ENCODE results near the gene SURF6.
"Not testable (repeated sequence)": the region's sequence is repeated elsewhere in the genome, so short reads cannot be mapped to it uniquely, and the experiment has no call there.

SURF6 gene

DNA sequence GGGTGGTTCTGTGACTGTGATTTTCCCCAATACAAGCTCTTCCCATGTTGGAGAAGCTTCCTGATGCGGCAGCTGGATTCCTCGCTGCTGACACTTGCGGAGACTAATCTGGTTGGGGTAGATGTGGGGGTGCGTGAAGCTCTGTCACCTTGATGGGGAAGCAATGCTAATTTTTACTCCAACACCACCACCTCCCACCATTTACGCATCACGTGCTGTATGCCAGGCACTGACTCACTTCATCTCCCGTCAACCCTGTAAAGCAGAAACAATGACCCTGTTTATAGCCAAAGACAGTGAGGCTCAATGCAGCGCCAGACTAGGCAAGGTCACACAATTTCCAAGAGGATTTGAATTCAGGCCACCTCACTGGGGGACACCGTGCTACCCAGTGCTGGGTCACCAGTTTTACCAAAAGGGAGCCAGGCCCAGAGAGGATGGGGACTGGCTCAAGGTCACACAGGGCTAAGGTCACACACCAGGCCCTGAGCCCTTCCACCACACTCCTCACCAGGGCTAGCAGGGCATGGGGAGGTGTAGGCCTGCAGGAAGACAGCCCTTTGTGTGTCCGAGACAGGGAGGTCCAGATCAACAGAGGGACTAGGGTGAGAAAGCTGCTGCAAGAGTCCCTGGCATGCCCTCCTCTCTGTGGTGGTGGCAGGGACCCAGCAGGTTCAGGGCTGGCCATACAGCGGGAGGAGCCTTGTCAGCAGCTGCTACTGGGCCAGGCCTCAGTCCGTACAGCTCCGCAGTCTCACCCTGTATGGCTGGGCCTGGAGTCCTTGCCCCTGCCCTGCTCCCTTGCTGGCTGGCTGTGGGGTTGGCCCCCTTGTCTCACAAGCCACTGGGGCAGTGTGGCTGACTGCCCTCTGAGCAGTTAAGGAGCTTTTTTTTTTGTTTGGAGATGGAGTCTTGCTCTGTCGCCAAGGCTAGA is 43.4 kb upstream of the SURF6 start:
- Histone ChIP-seq H4K20me1 (ENCODE audit: control insufficient read depth, insufficient read depth, low read depth, low read length) (peaks cover 6% of the 10 kb centered on the region; the same call in 1 of the 2 replicates), H3K79me2 (ENCODE audit: control insufficient read depth, low read length) (peaks cover 15% of the 10 kb centered on the region), H3K27me3 (ENCODE audit: control insufficient read depth, low read length) (peaks cover 5% of the 10 kb centered on the region; the same call in 1 of the 2 replicates), H3K4me2 (ENCODE audit: low read length) (no peak overlapping the region), H3K4me3 (ENCODE audit: low read length) (no peak overlapping the region), H3K9me2 (replicated peaks; ENCODE audit: control insufficient read depth, low read length) (no peaks in the 10 kb centered on the region), H3K27ac (ENCODE audit: low read depth, low read length) (no peak overlapping the region), H3K9me3 (ENCODE audit: control insufficient read depth, insufficient read depth, low read length) (peaks cover 10% of the 10 kb centered on the region; the same call in 1 of the 2 replicates), H3K36me3 (ENCODE audit: control insufficient read depth, low read length) (peaks cover 4% of the 10 kb centered on the region; the same call in 1 of the 2 replicates), H3F3A (ENCODE audit: control insufficient read depth, insufficient read depth) (no peaks in the 10 kb centered on the region), H3K4me1 (ENCODE audit: control insufficient read depth, low read length) (peaks cover 18% of the 10 kb centered on the region)
- TF ChIP-seq, protein P1, sequence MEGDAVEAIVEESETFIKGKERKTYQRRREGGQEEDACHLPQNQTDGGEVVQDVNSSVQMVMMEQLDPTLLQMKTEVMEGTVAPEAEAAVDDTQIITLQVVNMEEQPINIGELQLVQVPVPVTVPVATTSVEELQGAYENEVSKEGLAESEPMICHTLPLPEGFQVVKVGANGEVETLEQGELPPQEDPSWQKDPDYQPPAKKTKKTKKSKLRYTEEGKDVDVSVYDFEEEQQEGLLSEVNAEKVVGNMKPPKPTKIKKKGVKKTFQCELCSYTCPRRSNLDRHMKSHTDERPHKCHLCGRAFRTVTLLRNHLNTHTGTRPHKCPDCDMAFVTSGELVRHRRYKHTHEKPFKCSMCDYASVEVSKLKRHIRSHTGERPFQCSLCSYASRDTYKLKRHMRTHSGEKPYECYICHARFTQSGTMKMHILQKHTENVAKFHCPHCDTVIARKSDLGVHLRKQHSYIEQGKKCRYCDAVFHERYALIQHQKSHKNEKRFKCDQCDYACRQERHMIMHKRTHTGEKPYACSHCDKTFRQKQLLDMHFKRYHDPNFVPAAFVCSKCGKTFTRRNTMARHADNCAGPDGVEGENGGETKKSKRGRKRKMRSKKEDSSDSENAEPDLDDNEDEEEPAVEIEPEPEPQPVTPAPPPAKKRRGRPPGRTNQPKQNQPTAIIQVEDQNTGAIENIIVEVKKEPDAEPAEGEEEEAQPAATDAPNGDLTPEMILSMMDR (IDR thresholded peaks at IDR 0.05; ENCODE audit: low read depth, low read length, poor library complexity, severe bottlenecking), result no peak
- TF ChIP-seq EZH2phosphoT487 (IDR thresholded peaks at IDR 0.05; ENCODE audit: borderline replicate concordance, low read length), result no peak

DNA sequence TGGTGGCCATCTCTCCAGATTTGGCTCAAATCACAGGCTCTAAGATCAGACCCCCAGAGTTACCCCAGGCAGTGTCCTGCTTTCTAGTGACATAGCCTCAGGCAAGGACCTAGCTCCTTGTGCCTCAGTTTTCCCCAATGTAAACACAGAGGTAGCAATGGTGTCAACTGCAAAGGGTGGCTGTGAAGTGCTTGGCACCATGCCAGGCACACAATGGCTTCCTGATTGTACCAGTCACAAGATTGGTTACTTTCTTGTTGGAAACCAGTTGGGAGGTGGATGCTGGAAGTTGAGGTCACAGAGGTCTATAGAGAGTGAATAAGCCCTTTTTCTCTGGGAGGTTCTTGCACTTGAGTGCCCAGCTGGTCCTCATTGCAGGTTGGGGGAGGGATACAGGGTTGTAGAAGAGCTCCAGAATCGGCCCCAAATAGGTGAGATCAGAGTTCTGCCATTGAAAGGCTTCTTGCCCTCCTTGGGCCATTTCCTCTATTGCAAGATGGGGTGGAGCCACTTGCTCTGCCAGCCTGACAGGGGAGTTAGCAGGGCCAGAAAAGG is 42.5 kb upstream of the SURF6 start:
- no peak overlapping the region for H3K27ac ChIP-seq (ENCODE audit: low read depth, low read length)
- H3K4me1 ChIP-seq (ENCODE audit: control insufficient read depth, low read length), result peaks cover 23% of the 10 kb centered on the region
- no peaks in the 10 kb centered on the region for H3F3A ChIP-seq (ENCODE audit: control insufficient read depth, insufficient read depth)
- no peak overlapping the region for H3K4me2 ChIP-seq (ENCODE audit: low read length)
- H3K9me3 ChIP-seq (ENCODE audit: control insufficient read depth, insufficient read depth, low read length), result peaks cover 10% of the 10 kb centered on the region; the same call in 1 of the 2 replicates
- peaks cover 24% of the 10 kb centered on the region for H3K79me2 ChIP-seq (ENCODE audit: control insufficient read depth, low read length)
- H3K36me3 ChIP-seq (ENCODE audit: control insufficient read depth, low read length), result peaks cover 9% of the 10 kb centered on the region
- peaks cover 5% of the 10 kb centered on the region; the same call in 1 of the 2 replicates for H3K27me3 ChIP-seq (ENCODE audit: control insufficient read depth, low read length)
- no peak for TF ChIP-seq EZH2phosphoT487 (IDR thresholded peaks at IDR 0.05; ENCODE audit: borderline replicate concordance, low read length)
- TF ChIP-seq, protein P1 (IDR thresholded peaks at IDR 0.05; ENCODE audit: low read depth, low read length, poor library complexity, severe bottlenecking), result no peak
- peaks cover 6% of the 10 kb centered on the region; the same call in 1 of the 2 replicates for H4K20me1 ChIP-seq (ENCODE audit: control insufficient read depth, insufficient read depth, low read depth, low read length)
- no peaks in the 10 kb centered on the region for H3K9me2 ChIP-seq (replicated peaks; ENCODE audit: control insufficient read depth, low read length)
- no peak overlapping the region for H3K4me3 ChIP-seq (ENCODE audit: low read length)

GRCh38 chr9:133377721-133378216 is 41.8 kb upstream of the SURF6 start:
- H4K20me1 ChIP-seq (ENCODE audit: control insufficient read depth, insufficient read depth, low read depth, low read length), result peaks cover 6% of the 10 kb centered on the region; the same call in 1 of the 2 replicates
- H3K4me3 ChIP-seq (ENCODE audit: low read length), result no peak overlapping the region
- H3K27me3 ChIP-seq (ENCODE audit: control insufficient read depth, low read length), result peaks cover 5% of the 10 kb centered on the region; the same call in 1 of the 2 replicates
- peaks cover 16% of the 10 kb centered on the region for H3K36me3 ChIP-seq (ENCODE audit: control insufficient read depth, low read length)
- peaks cover 6% of the 10 kb centered on the region; the same call in 1 of the 2 replicates for H3K9me3 ChIP-seq (ENCODE audit: control insufficient read depth, insufficient read depth, low read length)
- H3K4me2 ChIP-seq (ENCODE audit: low read length), result no peak overlapping the region
- no peaks in the 10 kb centered on the region for H3K9me2 ChIP-seq (replicated peaks; ENCODE audit: control insufficient read depth, low read length)
- H3K27ac ChIP-seq (ENCODE audit: low read depth, low read length), result no peak overlapping the region
- peaks cover 31% of the 10 kb centered on the region for H3K79me2 ChIP-seq (ENCODE audit: control insufficient read depth, low read length)
- no peaks in the 10 kb centered on the region for H3F3A ChIP-seq (ENCODE audit: control insufficient read depth, insufficient read depth)
- TF ChIP-seq EZH2phosphoT487 (IDR thresholded peaks at IDR 0.05; ENCODE audit: borderline replicate concordance, low read length), result no peak
- peaks cover 30% of the 10 kb centered on the region for H3K4me1 ChIP-seq (ENCODE audit: control insufficient read depth, low read length)

- Histone ChIP-seq H3K79me2 (ENCODE audit: control insufficient read depth, low read length) (peaks cover 36% of the 10 kb centered on the region), H3K4me1 (ENCODE audit: control insufficient read depth, low read length) (peaks cover 35% of the 10 kb centered on the region), H3K36me3 (ENCODE audit: control insufficient read depth, low read length) (peaks cover 20% of the 10 kb centered on the region)
- H3K9me3 ChIP-seq (ENCODE audit: control insufficient read depth, insufficient read depth, low read length); H3K27ac ChIP-seq (ENCODE audit: low read depth, low read length); H3K27me3 ChIP-seq (ENCODE audit: control insufficient read depth, low read length); H3K4me3 ChIP-seq (ENCODE audit: low read length); H3F3A ChIP-seq (ENCODE audit: control insufficient read depth, insufficient read depth); H3K9me2 ChIP-seq (replicated peaks; ENCODE audit: control insufficient read depth, low read length); H4K20me1 ChIP-seq (ENCODE audit: control insufficient read depth, insufficient read depth, low read depth, low read length); H3K4me2 ChIP-seq (ENCODE audit: low read length): not testable (repeated sequence)
Measured at GRCh38 chr9:133377280-133377679, 41.3 kb upstream of the SURF6 start.
